OCI-LY1 (cell line): Measurements from ENCODE around the gene SPRTN.

ENCODE experiments used
- H2AFZ ChIP-seq: fragments of 200-600 bp; sonication (generic), shearing (Covaris generic); 2 replicates; pipeline ENCODE4 v1.6.0; 2014; ENCODE audit warnings: antibody characterized with exemption, mild to moderate bottlenecking, low read length
- H3F3A ChIP-seq: fragments of 200-600 bp; sonication (generic), shearing (Covaris generic); 2 replicates; pipeline ENCODE4 v1.6.0; 2014; ENCODE audit warnings: mild to moderate bottlenecking, antibody characterized with exemption, low read length, moderate library complexity; ENCODE audit not compliant: insufficient read depth
- H3K27ac ChIP-seq: fragments of 200-600 bp; sonication (generic); 2 replicates; pipeline ENCODE4 v1.5.1; 2014; ENCODE audit warnings: low read length, mixed run types, mild to moderate bottlenecking, low read depth; ENCODE audit not compliant: poor library complexity, severe bottlenecking
- H3K27me3 ChIP-seq: fragments of 200-600 bp; sonication (generic); 2 replicates; pipeline ENCODE4 v1.6.0; 2014; ENCODE audit warnings: antibody characterized with exemption, mild to moderate bottlenecking, low read length, moderate library complexity; ENCODE audit not compliant: insufficient read depth
- H3K36me3 ChIP-seq: fragments of 200-600 bp; sonication (generic); 2 replicates; pipeline ENCODE4 v1.6.1; 2014; ENCODE audit warnings: mild to moderate bottlenecking, antibody characterized with exemption, low read length, moderate library complexity, mixed read lengths; ENCODE audit not compliant: insufficient read depth
- H3K4me1 ChIP-seq: fragments of 200-600 bp; sonication (generic); 2 replicates; pipeline ENCODE4 v1.5.1; 2014; ENCODE audit warnings: mild to moderate bottlenecking, low read length, moderate library complexity; ENCODE audit not compliant: insufficient read depth, severe bottlenecking
- H3K4me2 ChIP-seq: fragments of 200-600 bp; sonication (generic), shearing (Covaris generic); 2 replicates; pipeline ENCODE4 v1.6.1; 2014; ENCODE audit warnings: low read length
- H3K4me3 ChIP-seq: fragments of 200-600 bp; sonication (generic); 2 replicates; pipeline ENCODE4 v1.5.1; 2014; ENCODE audit warnings: low read length, low read depth, mild to moderate bottlenecking, mixed read lengths; ENCODE audit not compliant: poor library complexity, severe bottlenecking
- H3K79me2 ChIP-seq: fragments of 200-600 bp; shearing (Covaris generic); 2 replicates; pipeline ENCODE4 v1.6.1; 2016; ENCODE audit warnings: mixed run types, low read length, mixed read lengths; ENCODE audit not compliant: insufficient read depth
- H3K9ac ChIP-seq: fragments of 200-600 bp; sonication (generic), shearing (Covaris generic); 2 replicates; pipeline ENCODE4 v1.6.1; 2014; ENCODE audit warnings: mild to moderate bottlenecking, low read length, mixed read lengths
- H3K9me2 ChIP-seq: fragments of 200-600 bp; sonication (generic), shearing (Covaris generic); 2 replicates; pipeline ENCODE4 v1.6.1; 2014; ENCODE audit warnings: low read depth, mild to moderate bottlenecking, low read length, mixed read lengths
- H3K9me3 ChIP-seq: fragments of 200-600 bp; shearing (Covaris generic); 2 replicates; pipeline ENCODE4 v1.6.1; 2014; ENCODE audit warnings: low read length, mixed read lengths
- H4K20me1 ChIP-seq: fragments of 200-600 bp; sonication (generic), shearing (Covaris generic); 2 replicates; pipeline ENCODE4 v1.6.0; 2016; ENCODE audit warnings: mild to moderate bottlenecking, low read length; ENCODE audit not compliant: insufficient read depth
- EZH2 ChIP-seq: fragments of 200-600 bp; sonication (generic), shearing (Covaris generic); IDR thresholded peaks from 2 replicates; pipeline ENCODE4 v1.8.0; 2017; ENCODE audit warnings: borderline replicate concordance, mixed run types, mild to moderate bottlenecking, antibody characterized with exemption, low read length, moderate library complexity, mixed read lengths
- TF ChIP-seq, protein P1 (sequence below): fragments of 200-600 bp; sonication (generic), shearing (Covaris generic); IDR thresholded peaks from 2 replicates; pipeline ENCODE4 v1.5.1; 2017; ENCODE audit warnings: mild to moderate bottlenecking, antibody characterized with exemption, low read length, moderate library complexity, mixed read lengths

SPRTN gene, protein sequence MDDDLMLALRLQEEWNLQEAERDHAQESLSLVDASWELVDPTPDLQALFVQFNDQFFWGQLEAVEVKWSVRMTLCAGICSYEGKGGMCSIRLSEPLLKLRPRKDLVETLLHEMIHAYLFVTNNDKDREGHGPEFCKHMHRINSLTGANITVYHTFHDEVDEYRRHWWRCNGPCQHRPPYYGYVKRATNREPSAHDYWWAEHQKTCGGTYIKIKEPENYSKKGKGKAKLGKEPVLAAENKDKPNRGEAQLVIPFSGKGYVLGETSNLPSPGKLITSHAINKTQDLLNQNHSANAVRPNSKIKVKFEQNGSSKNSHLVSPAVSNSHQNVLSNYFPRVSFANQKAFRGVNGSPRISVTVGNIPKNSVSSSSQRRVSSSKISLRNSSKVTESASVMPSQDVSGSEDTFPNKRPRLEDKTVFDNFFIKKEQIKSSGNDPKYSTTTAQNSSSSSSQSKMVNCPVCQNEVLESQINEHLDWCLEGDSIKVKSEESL

DNA sequence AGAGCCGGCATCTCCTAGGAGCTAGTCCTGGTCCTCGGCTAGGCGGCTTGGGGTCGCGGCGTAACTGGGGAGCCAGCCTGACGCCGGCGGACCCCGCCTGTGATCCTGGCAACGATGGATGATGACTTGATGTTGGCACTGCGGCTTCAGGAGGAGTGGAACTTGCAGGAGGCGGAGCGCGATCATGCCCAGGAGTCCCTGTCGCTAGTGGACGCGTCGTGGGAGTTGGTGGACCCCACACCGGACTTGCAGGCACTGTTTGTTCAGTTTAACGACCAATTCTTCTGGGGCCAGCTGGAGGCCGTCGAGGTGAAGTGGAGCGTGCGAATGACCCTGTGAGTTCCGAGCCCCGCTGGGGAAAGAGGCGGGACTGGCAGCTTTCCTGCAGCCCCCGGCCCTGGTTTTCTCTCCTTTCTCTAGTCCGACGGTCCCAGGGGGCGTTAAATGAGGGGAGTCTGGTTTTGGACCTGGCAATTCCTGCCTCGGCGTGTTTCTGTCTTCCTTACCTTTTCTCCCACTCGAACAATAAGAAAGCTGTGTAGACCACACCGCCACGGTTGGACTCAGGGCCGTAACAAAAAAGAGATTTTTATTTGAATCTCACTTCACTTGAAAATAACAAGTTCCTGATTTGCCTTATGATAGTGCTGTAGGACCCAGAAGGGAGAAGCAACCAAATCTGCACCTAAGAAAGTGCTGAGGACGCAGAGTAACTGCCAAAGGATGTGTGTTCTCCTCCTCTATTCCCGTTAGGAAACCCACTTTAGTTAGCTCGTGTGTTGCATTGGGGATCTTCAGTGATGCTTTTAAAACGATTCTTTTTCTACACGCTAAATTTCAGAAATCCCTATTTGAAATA is at the start of gene SPRTN:
TSS of gene SPRTN (plus strand) at position 24 of the 859 bp plus-strand sequence. CDS start at position 115, 91 bp downstream.
- Histone ChIP-seq H3K9me3 (no peaks in the 10 kb centered on the region), H3K36me3 (peaks cover 40% of the 10 kb centered on the region), H3K27me3 (no peaks in the 10 kb centered on the region), H2AFZ (no peak within 1 kb of the TSS), H3F3A (no peaks in the 10 kb centered on the region), H3K9me2 (no peaks in the 10 kb centered on the region), H3K79me2 (peaks cover 54% of the 10 kb centered on the region), H3K4me1 (peaks cover 44% of the 10 kb centered on the region), H3K9ac (peak within 1 kb of the TSS; percentile 91), H3K4me2 (peak within 1 kb of the TSS; percentile 90), H3K27ac (peak within 1 kb of the TSS; percentile 94), H3K4me3 (peak within 1 kb of the TSS; percentile 86), H4K20me1 (no peaks in the 10 kb centered on the region)
- TF ChIP-seq, protein P1, sequence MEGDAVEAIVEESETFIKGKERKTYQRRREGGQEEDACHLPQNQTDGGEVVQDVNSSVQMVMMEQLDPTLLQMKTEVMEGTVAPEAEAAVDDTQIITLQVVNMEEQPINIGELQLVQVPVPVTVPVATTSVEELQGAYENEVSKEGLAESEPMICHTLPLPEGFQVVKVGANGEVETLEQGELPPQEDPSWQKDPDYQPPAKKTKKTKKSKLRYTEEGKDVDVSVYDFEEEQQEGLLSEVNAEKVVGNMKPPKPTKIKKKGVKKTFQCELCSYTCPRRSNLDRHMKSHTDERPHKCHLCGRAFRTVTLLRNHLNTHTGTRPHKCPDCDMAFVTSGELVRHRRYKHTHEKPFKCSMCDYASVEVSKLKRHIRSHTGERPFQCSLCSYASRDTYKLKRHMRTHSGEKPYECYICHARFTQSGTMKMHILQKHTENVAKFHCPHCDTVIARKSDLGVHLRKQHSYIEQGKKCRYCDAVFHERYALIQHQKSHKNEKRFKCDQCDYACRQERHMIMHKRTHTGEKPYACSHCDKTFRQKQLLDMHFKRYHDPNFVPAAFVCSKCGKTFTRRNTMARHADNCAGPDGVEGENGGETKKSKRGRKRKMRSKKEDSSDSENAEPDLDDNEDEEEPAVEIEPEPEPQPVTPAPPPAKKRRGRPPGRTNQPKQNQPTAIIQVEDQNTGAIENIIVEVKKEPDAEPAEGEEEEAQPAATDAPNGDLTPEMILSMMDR: no peak; the same call in 1 of the 2 replicates
- TF ChIP-seq EZH2: no peak

DNA sequence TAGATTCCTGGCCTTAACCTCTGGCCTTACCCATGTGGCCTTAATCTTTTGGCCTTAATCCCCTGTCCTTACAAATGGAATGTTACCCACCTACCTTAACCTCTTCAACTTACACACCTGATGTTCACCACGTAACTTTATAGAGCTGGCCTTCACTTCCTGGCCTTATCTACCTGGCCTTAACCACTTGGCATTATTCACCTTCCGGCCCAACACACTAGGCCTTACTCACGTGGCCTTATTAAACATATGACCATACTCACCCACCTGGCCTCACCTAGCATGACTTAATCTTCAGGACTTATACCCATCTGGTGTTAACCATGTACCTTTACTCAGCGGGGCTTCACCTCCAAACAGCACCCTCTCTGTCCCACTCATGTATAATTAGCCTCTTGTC is 42.2 kb upstream of the SPRTN start:
- TF ChIP-seq, protein P1: no peak
- no peak for TF ChIP-seq EZH2
- no peak overlapping the region for H3K4me3 ChIP-seq
- no peaks in the 10 kb centered on the region for H3K4me1 ChIP-seq
- H3K4me2 ChIP-seq: no peak overlapping the region
- H2AFZ ChIP-seq: no peak overlapping the region
- no peaks in the 10 kb centered on the region for H4K20me1 ChIP-seq
- H3K27ac ChIP-seq: no peak overlapping the region
- H3K9me3 ChIP-seq: no peaks in the 10 kb centered on the region
- no peaks in the 10 kb centered on the region for H3K79me2 ChIP-seq
- H3K36me3 ChIP-seq: no peaks in the 10 kb centered on the region
- no peak overlapping the region for H3K9ac ChIP-seq
- no peaks in the 10 kb centered on the region for H3K27me3 ChIP-seq
- no peaks in the 10 kb centered on the region for H3F3A ChIP-seq
- no peaks in the 10 kb centered on the region for H3K9me2 ChIP-seq

GRCh38 chr1:231301990-231302389 is 36.1 kb upstream of the SPRTN start:
- no peaks in the 10 kb centered on the region for H3K4me1 ChIP-seq
- no peaks in the 10 kb centered on the region for H3K9me3 ChIP-seq
- H3K79me2 ChIP-seq: no peaks in the 10 kb centered on the region
- no peaks in the 10 kb centered on the region for H3F3A ChIP-seq
- TF ChIP-seq, protein P1: no peak
- TF ChIP-seq EZH2: no peak
- no peaks in the 10 kb centered on the region for H3K9me2 ChIP-seq
- H3K4me2 ChIP-seq: no peak overlapping the region
- no peak overlapping the region for H3K9ac ChIP-seq
- no peak overlapping the region for H2AFZ ChIP-seq
- H3K27ac ChIP-seq: no peak overlapping the region
- H3K36me3 ChIP-seq: no peaks in the 10 kb centered on the region
- no peak overlapping the region for H3K4me3 ChIP-seq
- no peaks in the 10 kb centered on the region for H3K27me3 ChIP-seq
- no peaks in the 10 kb centered on the region for H4K20me1 ChIP-seq
